A673 (cell line): ENCODE results near the gene S100A7A. TPM values are rescaled to one million over a fixed set of nuclear protein-coding genes. Genes with fewer than 3 reads are reported as not detected.

Experiments used
- BruUV-seq: library from RNA; stranded (reverse); fragments of 400-500 nt; replicated peaks from 2 replicates; lab custom pipeline; 2021; lab: Mats Ljungman, UMichigan
- CTCF ChIA-PET: fragments of 300-600 bp; sonication (Branson Sonifier 250); formaldehyde crosslinking; loops from one replicate; lab custom pipeline; 2022; ENCODE audit warnings: antibody characterized with exemption; lab: Charles Lee
- POLR2A ChIA-PET: fragments of 300-600 bp; sonication (Branson Sonifier 250); formaldehyde crosslinking; loops from one replicate; lab custom pipeline; 2022; ENCODE audit warnings: antibody characterized with exemption; ENCODE audit not compliant: low non-redundant PET; lab: Charles Lee
- DNase-seq: peaks from one replicate; pipeline ENCODE4 v3.0.0-alpha.2; 2015; ENCODE audit warnings: low spot score
- H3K27ac ChIP-seq: fragments of 200-600 bp; sonication (generic); 2 replicates; pipeline ENCODE4 v1.5.1; 2016; ENCODE audit warnings: mixed run types, low read depth, mild to moderate bottlenecking, mixed read lengths, antibody characterized with exemption, low read length; ENCODE audit not compliant: poor library complexity, severe bottlenecking
- H3K27me3 ChIP-seq: fragments of 200-600 bp; sonication (generic); replicated peaks from 2 replicates; pipeline ENCODE4 v1.6.1; 2017; ENCODE audit warnings: mixed run types, low read depth, mild to moderate bottlenecking, mixed read lengths, antibody characterized with exemption, low read length; ENCODE audit not compliant: insufficient read depth, poor library complexity
- H3K36me3 ChIP-seq: fragments of 200-600 bp; sonication (generic); 2 replicates; pipeline ENCODE4 v1.6.1; 2016; ENCODE audit warnings: mixed run types, mild to moderate bottlenecking, mixed read lengths, antibody characterized with exemption, low read length; ENCODE audit not compliant: insufficient read depth, poor library complexity, severe bottlenecking
- H3K4me1 ChIP-seq: fragments of 200-600 bp; sonication (generic); 2 replicates; pipeline ENCODE4 v1.6.1; 2017; ENCODE audit warnings: mixed run types, mild to moderate bottlenecking, mixed read lengths, antibody characterized with exemption, low read length; ENCODE audit not compliant: insufficient read depth, poor library complexity, severe bottlenecking
- H3K4me3 ChIP-seq: fragments of 200-600 bp; sonication (generic); 2 replicates; pipeline ENCODE4 v1.5.1; 2016; ENCODE audit warnings: low read depth, mixed run types, mild to moderate bottlenecking, mixed read lengths, low read length; ENCODE audit not compliant: poor library complexity, severe bottlenecking
- H3K9me3 ChIP-seq: fragments of 200-600 bp; sonication (generic); 2 replicates; pipeline ENCODE4 v1.6.1; 2016; ENCODE audit warnings: mixed run types, low read depth, mild to moderate bottlenecking, mixed read lengths, antibody characterized with exemption, low read length; ENCODE audit not compliant: poor library complexity, severe bottlenecking
- CTCF ChIP-seq: fragments of 300-800, 200-600 bp; sonication (generic); conservative IDR thresholded peaks from 2 replicates; pipeline ENCODE4 v1.5.1; 2017; ENCODE audit warnings: low read depth, mild to moderate bottlenecking, antibody characterized with exemption, low read length, moderate library complexity, mixed read lengths
- EZH2 ChIP-seq: fragments of 200-600 bp; sonication (generic); IDR thresholded peaks from 2 replicates; pipeline ENCODE4 v1.6.1; 2017; ENCODE audit warnings: borderline replicate concordance, low read depth, mild to moderate bottlenecking, mixed read lengths, antibody characterized with exemption, low read length; ENCODE audit not compliant: poor library complexity, severe bottlenecking
- intact Hi-C: fragments of 100-400 bp; cut with micrococcal nuclease; formaldehyde crosslinking; loops from one replicate; pipeline ENCODE4 v1.10.0; 2022; ENCODE audit not compliant: unreplicated experiment
- total RNA-seq: library from RNA; stranded (reverse); gene quantifications from 2 replicates; pipeline ENCODE4 v1.2.3, GENCODE V29; 2021

S100A7A gene
- total RNA-seq, 1 experiment from 2014 or later, result not detected

DNA sequence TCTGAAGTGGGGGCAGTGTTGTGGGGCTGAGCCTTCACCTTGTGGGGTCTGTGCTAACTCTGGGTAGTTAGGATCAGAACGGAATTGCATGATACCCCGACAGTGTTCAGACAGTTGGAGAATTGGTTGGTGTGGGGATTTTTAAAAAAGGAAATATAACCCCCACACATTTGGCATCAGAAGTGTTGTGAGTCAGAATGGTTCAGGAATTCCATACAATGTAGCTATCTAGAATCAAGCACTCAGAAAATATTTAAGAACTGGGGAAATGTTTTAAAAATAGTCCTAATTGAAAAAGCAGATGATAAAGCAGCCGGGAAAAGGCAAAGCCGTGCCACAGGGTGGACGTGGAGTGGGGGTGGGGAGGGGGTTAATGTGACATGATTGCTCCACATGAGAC is 50.6 kb downstream of the S100A7A start:
- CTCF ChIA-PET, result interaction anchor here (3.6 kb wide), 1 partner anchor 28 kb away, joined by 16 read pairs; no protein-coding TSS in a partner anchor
- intact Hi-C loops, result loop anchor here (5.0 kb wide), 1 partner anchor 45 kb away; no protein-coding TSS in a partner anchor
- H3K9me3 ChIP-seq, result no peaks in the 10 kb centered on the region
- POLR2A ChIA-PET, result no interaction called here
- BruUV-seq, result no TSS peak
- DNase-seq, result no peak
- H3K4me3 ChIP-seq, result no peak overlapping the region
- H3K36me3 ChIP-seq, result no peaks in the 10 kb centered on the region
- H3K4me1 ChIP-seq, result no peaks in the 10 kb centered on the region
- TF ChIP-seq CTCF, result no peak
- TF ChIP-seq EZH2, result no peak
- peaks cover 43% of the 10 kb centered on the region for H3K27me3 ChIP-seq
- H3K27ac ChIP-seq, result no peak overlapping the region

DNA sequence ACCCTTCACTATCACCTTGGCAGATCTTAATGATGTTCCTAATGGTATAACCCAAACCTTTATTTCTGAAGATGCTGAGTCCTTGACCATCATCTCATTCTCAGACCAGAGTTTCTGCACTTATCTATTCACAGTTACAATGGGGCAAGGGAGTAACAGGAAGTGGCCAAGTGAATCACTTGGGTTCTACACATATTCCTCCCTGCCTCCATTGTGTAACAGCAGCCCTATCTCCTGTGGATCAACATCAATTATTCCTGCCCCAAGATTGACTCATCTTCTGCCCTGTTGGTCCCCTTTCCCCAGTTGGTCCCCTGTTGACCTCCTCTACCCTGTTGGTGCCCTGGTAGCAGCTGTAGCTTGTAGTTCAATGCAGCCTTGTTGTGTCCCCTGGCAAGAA is 54.4 kb downstream of the S100A7A start:
- H3K4me1 ChIP-seq, result no peaks in the 10 kb centered on the region
- H3K9me3 ChIP-seq, result peaks cover 4% of the 10 kb centered on the region
- POLR2A ChIA-PET, result no interaction called here
- BruUV-seq, result no TSS peak
- H3K27me3 ChIP-seq, result peaks cover 20% of the 10 kb centered on the region
- TF ChIP-seq CTCF, result no peak
- no peak for TF ChIP-seq EZH2
- DNase-seq, result no peak
- H3K36me3 ChIP-seq, result no peaks in the 10 kb centered on the region
- CTCF ChIA-PET, result no interaction called here
- H3K4me3 ChIP-seq, result no peak overlapping the region
- intact Hi-C loops, result no loop called here
- no peak overlapping the region for H3K27ac ChIP-seq

Other genes with a start within 250 kb of the S100A7A start
- gene LELP1, start 213.1 kb upstream of the S100A7A start, total RNA-seq, result not detected in 2 replicates
- gene PRR9, start 198.9 kb upstream of the S100A7A start, total RNA-seq, result not detected in 2 replicates
- gene LORICRIN, start 156.8 kb upstream of the S100A7A start, total RNA-seq, result not detected in 2 replicates
- gene PGLYRP3, start 103.6 kb upstream of the S100A7A start, total RNA-seq, result not detected in 2 replicates
- gene PGLYRP4, start 67.7 kb upstream of the S100A7A start, total RNA-seq, result not detected in 2 replicates
- gene S100A9, start 58.7 kb upstream of the S100A7A start, total RNA-seq, result not detected in 2 replicates
- not detected in 2 replicates for gene S100A12, start 40.9 kb upstream of the S100A7A start, total RNA-seq
- not detected in 2 replicates for gene S100A8, start 25.4 kb upstream of the S100A7A start, total RNA-seq
- gene S100A7, start 44.1 kb downstream of the S100A7A start, total RNA-seq, result not detected in 2 replicates
- gene S100A6, start 119.5 kb downstream of the S100A7A start, total RNA-seq, result 73.6 and 106 TPM in 2 replicates
- not detected in 2 replicates for gene S100A5, start 124.4 kb downstream of the S100A7A start, total RNA-seq
- gene S100A4, start 129.3 kb downstream of the S100A7A start, total RNA-seq, result 17.8 and 20.0 TPM in 2 replicates
- 0.61 and 0.99 TPM in 2 replicates for gene S100A3, start 132.7 kb downstream of the S100A7A start, total RNA-seq
- gene S100A2, start 149.3 kb downstream of the S100A7A start, total RNA-seq, result 2.4 and 4.5 TPM in 2 replicates
- gene S100A16, start 196.6 kb downstream of the S100A7A start, total RNA-seq, result 0.43 TPM in 1 of 2 replicates, not detected in the other
- not detected in 2 replicates for gene S100A14, start 199.8 kb downstream of the S100A7A start, total RNA-seq
- gene S100A13, start 211.0 kb downstream of the S100A7A start, total RNA-seq, result 11.0 and 18.0 TPM in 2 replicates
- 0.72 TPM in 1 of 2 replicates, not detected in the other for gene S100A1, start 211.9 kb downstream of the S100A7A start, total RNA-seq
- 99.8 and 101 TPM in 2 replicates for gene CHTOP, start 217.5 kb downstream of the S100A7A start, total RNA-seq
- gene SNAPIN, start 242.2 kb downstream of the S100A7A start, total RNA-seq, result 47.4 and 55.9 TPM in 2 replicates